Activated naive CD4-positive, alpha-beta T cell treated with anti-CD3 and anti-CD28 coated beads, Interleukin-2, amount 50 U/mL, for 72 hours (primary cell): ENCODE measurements around the gene MAPKAPK3. TPM values are rescaled to one million over a fixed set of nuclear protein-coding genes. Genes with fewer than 3 reads are reported as not detected.
"Not testable (repeated sequence)": the region's sequence is repeated elsewhere in the genome, so short reads cannot be mapped to it uniquely, and the experiment has no call there.

Experiments used
- ATAC-seq, 2 donors: fragments of 150-1000 bp; cut with Tn5 transposase; 2 replicates each; pipeline ENCODE4 v1.10.0; 2021; ENCODE audit warnings: mild to moderate bottlenecking in 2 of 2, moderate library complexity in 2 of 2
- DNase-seq, 2 donors: peaks; one replicate each; pipeline ENCODE4 v3.0.0; 2021 to 2022; ENCODE audit warnings: low spot score in 2 of 2
- H3K27ac Mint-ChIP-seq, 2 donors: one replicate each; pipeline ENCODE4 v1.8.0; 2022; ENCODE audit warnings: mild to moderate bottlenecking in 2 of 2, mixed read lengths in 2 of 2
- H3K36me3 Mint-ChIP-seq, 2 donors: one replicate each; pipeline ENCODE4 v1.8.0; 2022; ENCODE audit warnings: mixed read lengths in 2 of 2
- H3K9me3 Mint-ChIP-seq, 2 donors: one replicate each; pipeline ENCODE4 v1.8.0; 2022; ENCODE audit warnings: mixed read lengths in 2 of 2
- total RNA-seq, 2 donors: library from RNA; stranded (reverse); gene quantifications; one replicate each; pipeline ENCODE4 v1.2.3, GENCODE V29; 2022

The MAPKAPK3 gene
- total RNA-seq, 2 donors from 2014 or later = 94.3 to 153 TPM

DNA sequence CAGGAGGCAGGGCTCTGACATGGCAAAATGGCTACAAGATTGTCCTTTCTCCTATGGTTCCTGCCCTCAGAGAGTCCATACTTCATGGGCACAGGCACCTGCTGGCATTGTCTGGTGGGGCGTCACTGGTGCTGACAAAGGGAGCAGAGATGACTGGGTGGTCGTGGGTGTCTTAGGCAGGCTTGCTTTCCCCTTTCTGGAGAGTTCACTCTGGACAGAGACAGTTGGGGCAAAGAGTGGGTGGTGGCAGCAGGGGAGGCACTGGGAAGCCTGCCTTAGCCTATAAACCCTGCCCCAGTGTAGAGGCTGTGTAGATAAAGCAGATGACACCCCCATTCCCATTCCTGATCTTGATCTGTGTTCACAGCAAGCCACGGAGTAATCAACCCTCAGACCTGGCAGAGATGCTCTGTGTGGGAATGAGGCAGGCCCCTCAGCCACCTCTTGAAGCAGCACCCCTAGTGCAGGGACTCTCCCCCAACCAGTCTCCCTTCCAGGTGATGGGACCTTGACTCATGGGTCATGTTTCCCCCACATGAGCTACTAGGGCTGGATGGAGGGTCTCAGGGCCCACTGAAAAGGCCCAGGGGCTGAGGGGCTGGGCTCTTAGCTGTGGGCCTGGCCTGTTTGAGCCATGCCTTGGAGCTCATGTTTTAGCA lies 37.1 kb downstream of the MAPKAPK3 start:
- no peak for DNase-seq
- ATAC-seq = no peak
- H3K27ac Mint-ChIP-seq = peak overlapping the region; percentile 62 to 85
- no peaks in the 10 kb centered on the region for H3K36me3 Mint-ChIP-seq
- no peaks in the 10 kb centered on the region for H3K9me3 Mint-ChIP-seq

DNA sequence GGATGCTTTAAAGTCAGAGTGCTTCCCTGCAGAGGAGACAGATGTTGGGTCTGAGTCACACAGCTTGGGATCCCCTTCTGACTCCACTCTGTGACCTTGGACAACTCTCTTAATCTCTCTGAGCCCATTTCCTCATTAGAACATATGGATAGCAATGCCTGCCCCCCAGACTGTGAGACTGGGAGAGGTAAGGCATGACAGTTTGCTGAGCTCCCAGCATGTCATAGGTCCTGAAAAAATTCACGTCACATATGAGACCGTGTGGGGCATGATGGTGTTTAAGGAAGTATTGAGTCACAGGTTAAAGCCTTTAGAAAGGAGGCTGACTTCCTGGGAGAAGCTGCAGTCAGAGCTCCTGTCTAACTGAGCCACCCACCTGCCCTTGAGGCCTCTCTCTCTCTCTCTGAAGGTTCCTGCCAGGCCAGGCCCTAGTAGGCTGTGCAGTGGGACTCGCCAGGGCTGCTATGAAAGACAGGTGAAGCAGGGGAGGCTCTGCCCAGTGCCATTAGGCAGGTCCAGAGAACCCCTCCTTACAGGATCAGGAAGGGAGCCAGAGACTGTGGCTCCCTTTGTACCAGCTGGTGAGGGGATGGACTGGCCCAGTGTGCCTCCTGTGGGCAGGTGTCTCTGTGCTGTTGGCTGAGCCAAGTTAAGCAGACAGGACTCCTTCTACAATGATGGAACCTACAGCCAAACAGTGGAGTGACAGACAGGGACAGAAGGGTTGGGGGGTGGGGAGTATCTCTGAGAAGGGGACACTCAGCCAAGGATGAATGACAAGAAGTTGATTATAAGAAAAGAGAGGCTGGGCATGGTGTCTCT lies 38.3 kb downstream of the MAPKAPK3 start:
- peak; percentile 75 to 77 for ATAC-seq
- no peaks in the 10 kb centered on the region for H3K9me3 Mint-ChIP-seq
- DNase-seq = peak in 1 of 2 donors; percentile 27
- H3K36me3 Mint-ChIP-seq = no peaks in the 10 kb centered on the region
- H3K27ac Mint-ChIP-seq = peak overlapping the region; percentile 85 to 88

DNA sequence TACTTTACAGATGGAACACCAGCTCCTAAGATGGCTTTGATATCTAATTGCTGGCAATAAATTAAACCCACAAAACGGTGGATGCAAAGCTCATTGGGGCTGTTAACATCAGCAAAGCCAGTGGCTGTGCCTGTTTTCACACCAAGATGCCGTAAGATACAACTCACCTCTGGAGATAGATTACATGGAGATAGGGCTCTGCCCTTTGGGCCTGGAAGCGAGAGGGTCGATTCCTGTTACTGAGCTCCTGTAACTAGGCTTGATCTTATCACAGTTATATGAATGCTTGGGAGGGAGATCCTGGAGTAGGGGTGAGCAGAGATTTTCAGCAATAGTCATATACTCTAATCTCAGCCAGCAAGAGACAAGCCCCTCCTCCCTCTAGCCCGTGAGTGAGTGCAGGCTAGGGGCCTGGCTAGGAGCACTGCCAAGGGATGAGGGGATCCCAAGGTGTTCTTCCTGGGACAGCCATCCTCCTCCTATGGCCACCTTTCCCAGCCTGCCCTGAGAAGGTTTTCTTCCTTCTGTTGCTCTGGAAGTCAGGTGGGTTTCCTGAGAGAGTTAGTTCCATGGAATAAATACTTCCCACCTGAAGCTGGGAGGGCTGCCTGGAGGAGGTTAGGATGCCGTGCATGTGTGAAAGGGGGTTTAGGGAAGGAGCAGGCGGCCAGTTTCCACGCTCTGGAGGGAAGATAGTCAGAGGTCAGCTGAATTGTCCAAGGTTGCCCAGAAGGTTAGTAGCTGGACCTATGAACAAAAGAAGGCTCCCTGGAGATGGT lies 39.7 kb downstream of the MAPKAPK3 start:
- Mint-ChIP-seq H3K27ac (peak overlapping the region; percentile 55 to 91), H3K36me3 (no peaks in the 10 kb centered on the region), H3K9me3 (no peaks in the 10 kb centered on the region)
- DNase-seq (no peak), ATAC-seq (no peak)

DNA sequence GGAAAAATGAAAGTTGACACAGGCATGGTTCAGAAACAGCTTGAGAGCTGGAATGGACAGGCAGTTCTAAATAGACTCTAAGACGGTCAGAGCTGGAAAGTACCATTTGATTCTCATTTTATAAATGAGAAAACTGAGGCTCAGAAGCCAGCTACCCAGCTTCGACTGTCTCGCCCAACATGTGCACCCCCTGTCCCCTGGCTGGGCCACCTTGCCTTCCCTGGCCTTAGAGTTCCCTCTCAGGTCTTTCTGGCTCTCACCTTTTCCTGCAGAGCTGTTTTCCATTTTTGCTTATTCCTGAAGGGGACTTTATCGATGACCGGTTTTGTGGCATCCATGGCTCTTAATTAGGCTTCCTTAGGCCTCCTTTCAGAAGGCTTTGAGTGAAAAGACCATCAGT lies 40.5 kb downstream of the MAPKAPK3 start:
- no peak overlapping the region for H3K27ac Mint-ChIP-seq
- H3K36me3 Mint-ChIP-seq = no peaks in the 10 kb centered on the region
- peak in 1 of 2 donors; percentile 28 for DNase-seq
- ATAC-seq = no peak
- H3K9me3 Mint-ChIP-seq = no peaks in the 10 kb centered on the region

DNA sequence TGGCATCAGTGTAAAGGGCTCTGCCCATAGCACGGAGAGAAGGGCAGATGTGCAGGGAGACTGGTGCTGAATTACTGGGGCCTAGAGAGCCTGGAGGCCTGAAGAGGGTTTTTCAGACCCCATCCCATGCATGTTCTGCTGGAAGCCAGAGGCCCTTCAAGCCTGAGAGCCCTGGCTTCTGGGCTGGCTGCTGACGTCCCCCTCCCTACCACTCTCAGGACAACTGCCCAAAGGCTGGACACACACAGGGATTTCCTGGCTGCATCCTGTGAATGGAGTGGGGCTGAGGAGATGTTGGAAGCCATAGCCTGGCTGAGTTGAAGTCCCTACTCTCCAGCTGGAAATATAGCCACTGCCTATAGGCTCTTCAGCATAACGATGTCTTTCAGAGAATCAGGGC lies 40.9 kb downstream of the MAPKAPK3 start:
- no peaks in the 10 kb centered on the region for H3K36me3 Mint-ChIP-seq
- H3K9me3 Mint-ChIP-seq = no peaks in the 10 kb centered on the region
- H3K27ac Mint-ChIP-seq = no peak overlapping the region
- ATAC-seq (no peak), DNase-seq (peak in 1 of 2 donors; percentile 33)

DNA sequence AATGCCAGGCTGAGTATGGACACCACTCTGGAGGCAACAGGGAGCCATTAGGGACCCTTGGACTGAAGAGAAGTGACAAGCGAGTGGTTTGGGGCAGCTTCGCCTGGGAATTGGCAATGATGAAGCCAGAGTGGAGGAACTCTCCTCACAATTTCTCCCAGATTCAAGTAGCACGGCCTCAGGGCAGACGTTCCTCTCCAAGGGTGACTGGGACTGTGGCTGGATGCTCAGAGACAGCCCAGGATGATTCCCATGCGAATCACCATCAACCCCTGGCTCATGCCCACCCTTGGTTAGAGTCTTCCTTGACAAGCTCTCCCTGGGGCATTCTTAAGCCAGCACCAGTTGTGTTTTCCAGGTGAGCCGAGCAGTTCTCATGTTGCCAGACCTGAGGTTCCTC lies 41.5 kb downstream of the MAPKAPK3 start:
- no peaks in the 10 kb centered on the region for H3K36me3 Mint-ChIP-seq
- no peak overlapping the region for H3K27ac Mint-ChIP-seq
- no peak for ATAC-seq
- peak in 1 of 2 donors; percentile 31 for DNase-seq
- H3K9me3 Mint-ChIP-seq = no peaks in the 10 kb centered on the region

DNA sequence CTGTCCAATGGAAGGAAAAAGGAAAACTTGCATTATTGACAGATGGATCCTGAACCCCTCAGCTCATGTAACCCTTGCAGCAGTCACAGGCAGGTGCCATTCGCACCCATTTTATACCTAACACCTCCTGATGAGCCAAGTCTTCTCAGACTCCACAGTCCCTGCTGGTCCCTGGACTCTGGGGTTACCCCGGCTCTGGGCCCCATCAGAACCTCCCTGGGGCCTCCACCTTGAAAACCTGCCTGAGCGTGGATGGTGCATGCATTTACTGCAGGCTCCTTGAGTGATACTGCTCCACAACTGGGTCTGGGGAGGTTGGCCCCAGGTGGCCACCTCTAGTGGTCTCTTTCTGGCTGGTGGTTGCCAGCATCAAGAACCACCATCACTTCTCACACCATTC lies 41.9 kb downstream of the MAPKAPK3 start:
- Mint-ChIP-seq H3K36me3 (no peaks in the 10 kb centered on the region), H3K27ac (peak overlapping the region in 1 of 2 donors; percentile 47), H3K9me3 (no peaks in the 10 kb centered on the region)
- ATAC-seq (no peak), DNase-seq (no peak)

DNA sequence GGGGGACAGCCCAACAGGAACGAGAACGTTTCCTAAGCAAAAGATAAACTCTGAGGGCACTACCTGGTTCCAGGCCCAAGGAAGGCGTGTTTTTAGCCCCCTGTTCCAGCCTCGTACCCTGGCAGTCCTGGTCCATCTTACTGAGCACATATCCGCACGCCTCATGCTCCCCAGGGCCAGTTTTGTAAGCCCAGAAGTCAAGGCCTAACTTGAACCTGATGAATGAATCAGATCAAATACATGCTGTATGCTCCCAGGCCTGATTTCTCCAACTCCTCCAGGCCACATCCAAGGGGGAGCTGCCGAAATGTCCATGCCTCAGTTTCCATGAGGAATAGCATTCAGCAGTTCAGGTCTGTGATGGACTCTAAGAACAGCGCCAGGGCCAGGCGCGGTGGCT lies 43.4 kb downstream of the MAPKAPK3 start:
- no peak for ATAC-seq
- peak in 1 of 2 donors; percentile 26 for DNase-seq
- Mint-ChIP-seq H3K9me3 (no peaks in the 10 kb centered on the region), H3K36me3 (no peaks in the 10 kb centered on the region), H3K27ac (peak overlapping the region in 1 of 2 donors; percentile 75)

DNA sequence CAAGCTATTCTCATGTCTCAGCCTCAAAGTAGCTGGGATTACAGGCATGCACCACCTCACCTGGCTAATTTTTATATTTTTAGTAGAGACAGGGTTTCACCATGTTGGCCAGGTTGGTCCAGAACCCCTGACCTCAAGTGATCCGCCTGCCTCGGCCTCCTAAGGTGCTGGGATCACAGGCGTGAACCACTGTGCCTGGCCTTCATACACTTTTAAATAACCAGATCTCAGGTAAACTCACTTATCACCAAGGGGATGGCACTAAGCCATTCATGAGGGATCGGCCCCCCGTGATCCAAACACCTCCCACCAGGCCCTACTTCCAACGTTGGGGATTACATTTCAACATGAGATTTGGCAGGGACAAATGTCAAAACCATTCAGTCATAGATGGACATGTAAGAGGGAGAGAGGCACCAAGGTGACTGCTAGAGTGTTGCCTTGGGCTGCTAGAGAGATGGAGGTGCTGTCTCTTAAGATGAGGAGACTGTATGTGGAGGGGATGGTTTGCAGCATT lies 44.4 kb downstream of the MAPKAPK3 start:
- H3K9me3 Mint-ChIP-seq = no peaks in the 10 kb centered on the region
- ATAC-seq = no peak
- DNase-seq = peak in 1 of 2 donors; percentile 16
- no peak overlapping the region for H3K27ac Mint-ChIP-seq
- H3K36me3 Mint-ChIP-seq = no peaks in the 10 kb centered on the region

DNA sequence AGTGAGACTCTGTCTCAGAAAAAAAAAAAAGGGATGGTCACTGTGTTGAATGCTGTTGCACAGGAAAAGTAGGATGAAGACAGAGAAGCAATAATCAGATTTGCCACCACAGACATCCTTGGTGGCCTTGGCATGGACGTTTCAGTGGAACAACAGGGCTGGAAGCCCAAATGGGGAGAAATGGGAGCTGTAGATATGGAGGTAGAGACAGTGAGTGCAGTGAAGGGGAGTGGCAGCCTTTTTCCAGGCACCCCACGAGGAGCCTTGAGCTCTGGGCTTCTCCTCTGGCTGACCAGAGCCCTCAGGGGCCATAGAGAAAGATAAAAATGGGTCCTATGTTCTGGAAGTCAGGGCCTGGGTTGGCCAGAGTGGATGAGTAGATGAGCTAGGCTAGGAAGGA lies 45.5 kb downstream of the MAPKAPK3 start:
- no peak for ATAC-seq
- H3K9me3 Mint-ChIP-seq = no peaks in the 10 kb centered on the region
- H3K27ac Mint-ChIP-seq = no peak overlapping the region
- H3K36me3 Mint-ChIP-seq = no peaks in the 10 kb centered on the region
- no peak for DNase-seq

DNA sequence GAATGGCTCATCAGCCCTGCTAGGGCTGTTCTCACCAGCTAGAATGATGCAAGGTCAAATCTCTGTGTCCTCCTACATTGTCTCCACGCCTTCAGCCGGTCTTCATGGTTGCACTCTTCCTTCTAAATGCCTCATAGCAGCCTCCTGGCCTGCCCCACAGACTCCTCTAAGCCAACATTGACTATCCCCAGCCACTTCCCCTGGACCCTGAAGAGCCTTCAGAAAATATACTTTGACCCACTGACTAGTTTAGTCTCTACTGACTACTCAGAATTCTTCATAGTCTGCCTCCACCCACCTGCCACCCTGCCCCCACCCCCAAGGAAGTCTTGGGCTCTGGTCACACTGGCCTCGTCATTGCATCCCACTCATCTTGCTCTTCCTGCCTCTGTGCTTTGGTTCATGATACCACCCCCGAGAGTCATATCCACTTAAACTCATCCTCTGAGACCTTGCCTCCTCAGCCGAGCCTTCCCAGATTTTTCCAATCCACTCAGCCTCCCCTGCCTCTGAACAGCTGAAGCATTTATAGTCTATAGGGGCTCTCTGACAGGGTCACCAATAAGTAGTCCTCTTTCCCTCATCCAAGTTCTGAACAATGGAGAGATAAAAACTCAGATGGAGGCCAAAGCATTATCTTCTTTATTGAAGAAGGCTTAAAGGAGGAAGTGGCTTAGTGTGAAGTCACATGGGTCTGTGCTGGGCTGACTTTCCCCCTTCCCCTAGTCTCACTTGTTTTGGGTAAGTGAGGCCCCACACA lies 48.3 kb downstream of the MAPKAPK3 start:
- H3K27ac Mint-ChIP-seq = peak overlapping the region; percentile 3
- H3K9me3 Mint-ChIP-seq = no peaks in the 10 kb centered on the region
- DNase-seq (no peak), ATAC-seq (peak; percentile 40 to 58)
- no peaks in the 10 kb centered on the region for H3K36me3 Mint-ChIP-seq

DNA sequence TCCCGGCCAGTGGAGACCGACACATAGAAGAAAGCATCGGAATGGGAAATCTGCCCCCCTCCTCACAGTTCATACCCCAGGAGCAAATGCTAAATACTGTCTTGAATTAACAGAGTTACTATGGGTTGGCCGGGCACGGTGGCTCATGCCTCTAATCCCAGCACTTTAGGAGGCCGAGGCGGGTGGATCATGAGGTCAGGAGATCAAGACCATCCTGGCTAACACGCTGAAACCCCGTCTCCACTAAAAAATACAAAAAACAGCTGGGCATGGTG lies 48.8 kb downstream of the MAPKAPK3 start:
- H3K9me3 Mint-ChIP-seq, ATAC-seq, H3K36me3 Mint-ChIP-seq: not testable (repeated sequence)
- peak overlapping the region in 1 of 2 donors; percentile 3 for H3K27ac Mint-ChIP-seq
- DNase-seq = peak in 1 of 2 donors; percentile 34

DNA sequence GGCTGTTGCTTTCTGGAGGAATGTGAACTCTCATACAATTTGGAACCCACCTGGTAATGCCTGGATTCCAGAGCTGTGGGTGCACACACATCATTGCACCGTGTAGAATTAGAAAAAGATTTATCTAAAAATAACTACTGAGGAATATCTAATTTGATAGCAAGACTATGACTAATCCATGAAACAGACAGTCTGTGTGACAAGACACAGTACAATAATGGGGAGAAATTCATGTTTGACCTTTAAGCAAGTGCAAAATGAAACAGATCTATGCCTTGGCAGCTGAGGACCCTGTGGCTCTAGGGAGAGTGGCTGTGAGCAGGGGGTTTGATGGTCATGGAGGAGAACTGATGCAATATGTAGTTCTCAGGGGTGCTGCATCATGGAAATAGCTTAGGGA lies 49.9 kb downstream of the MAPKAPK3 start:
- peak; percentile 46 to 72 for ATAC-seq
- H3K9me3 Mint-ChIP-seq = no peaks in the 10 kb centered on the region
- no peaks in the 10 kb centered on the region for H3K36me3 Mint-ChIP-seq
- peak in 1 of 2 donors; percentile 2 for DNase-seq
- no peak overlapping the region for H3K27ac Mint-ChIP-seq

DNA sequence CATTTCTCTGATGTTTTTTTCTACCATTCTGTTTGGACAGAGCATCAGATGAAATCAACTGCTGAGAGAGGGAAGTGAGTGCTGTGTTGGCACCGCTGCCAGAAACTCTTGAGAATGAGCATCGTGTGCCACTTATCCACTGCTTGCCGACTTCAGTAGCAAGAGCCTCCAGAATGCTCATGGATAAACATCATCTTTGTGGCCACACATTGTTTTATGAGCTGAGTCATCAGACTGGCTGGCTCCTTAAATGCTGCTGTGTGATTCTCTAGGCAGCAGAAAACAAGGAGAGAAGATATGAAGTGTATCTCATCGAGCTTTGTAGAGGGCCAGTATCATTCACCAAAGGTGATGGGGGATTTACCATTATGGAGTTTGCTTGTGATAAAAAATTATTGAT lies 54.4 kb downstream of the MAPKAPK3 start:
- no peak for DNase-seq
- Mint-ChIP-seq H3K36me3 (peaks cover 0 to 6% of the 10 kb centered on the region in 2 donors), H3K27ac (no peak overlapping the region), H3K9me3 (no peaks in the 10 kb centered on the region)
- ATAC-seq = no peak

DNA sequence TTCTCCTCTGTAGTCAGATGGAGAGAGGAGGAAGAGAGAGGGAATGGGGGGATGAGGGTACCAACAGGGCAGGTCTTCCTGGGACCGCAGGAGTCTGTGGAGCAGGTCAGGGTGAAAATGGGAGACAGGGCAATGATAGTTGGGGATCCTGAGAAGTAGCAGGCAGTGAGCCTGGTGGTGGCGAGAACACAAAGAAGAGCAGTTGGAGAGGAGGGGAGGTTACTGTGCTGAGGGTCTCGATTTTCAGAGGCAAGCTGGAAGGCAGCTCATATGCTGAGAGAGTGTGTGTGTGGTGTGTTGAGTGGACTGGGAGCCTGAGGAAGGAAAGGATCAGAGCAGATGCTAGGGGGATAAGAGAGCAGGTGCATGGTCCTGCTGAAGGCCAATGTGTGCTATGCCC lies 55.7 kb downstream of the MAPKAPK3 start:
- DNase-seq = no peak
- Mint-ChIP-seq H3K27ac (no peak overlapping the region), H3K9me3 (no peaks in the 10 kb centered on the region), H3K36me3 (peaks cover 0 to 6% of the 10 kb centered on the region in 2 donors)
- ATAC-seq = no peak

DNA sequence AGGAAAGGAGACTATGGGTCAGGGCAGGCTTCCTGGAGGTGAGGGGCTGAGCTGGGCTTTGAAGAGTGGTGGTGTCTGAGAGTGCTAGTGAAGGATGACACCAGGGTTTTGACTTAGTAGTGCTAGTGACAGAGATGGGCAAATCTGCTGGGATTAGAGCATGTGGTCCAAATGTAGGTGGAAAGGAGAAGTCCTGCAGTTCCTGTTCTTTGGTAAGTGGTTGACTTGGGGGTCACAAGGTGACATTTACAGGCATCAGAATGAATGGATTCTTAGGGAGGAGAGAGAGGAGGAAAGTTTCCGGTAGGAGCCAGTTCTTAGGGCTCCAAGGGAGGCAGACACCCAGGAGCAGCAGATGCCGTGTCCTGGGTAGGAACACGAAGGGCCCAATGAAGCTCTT lies 57.0 kb downstream of the MAPKAPK3 start:
- Mint-ChIP-seq H3K27ac (peak overlapping the region in 1 of 2 donors; percentile 4), H3K9me3 (no peaks in the 10 kb centered on the region), H3K36me3 (peaks cover 0 to 6% of the 10 kb centered on the region in 2 donors)
- DNase-seq (no peak), ATAC-seq (no peak)
